Measurements from ENCODE around the gene FBRS. TPM values are rescaled to one million over a fixed set of nuclear protein-coding genes. Genes with fewer than 3 reads are reported as not detected.

FBRS gene
- total and polyA plus RNA-seq, 2 of the 8 experiments (the other 6 are each of a cell fraction or from before 2014, with no cell fraction given), result 2.4 to 13.9 TPM

DNA sequence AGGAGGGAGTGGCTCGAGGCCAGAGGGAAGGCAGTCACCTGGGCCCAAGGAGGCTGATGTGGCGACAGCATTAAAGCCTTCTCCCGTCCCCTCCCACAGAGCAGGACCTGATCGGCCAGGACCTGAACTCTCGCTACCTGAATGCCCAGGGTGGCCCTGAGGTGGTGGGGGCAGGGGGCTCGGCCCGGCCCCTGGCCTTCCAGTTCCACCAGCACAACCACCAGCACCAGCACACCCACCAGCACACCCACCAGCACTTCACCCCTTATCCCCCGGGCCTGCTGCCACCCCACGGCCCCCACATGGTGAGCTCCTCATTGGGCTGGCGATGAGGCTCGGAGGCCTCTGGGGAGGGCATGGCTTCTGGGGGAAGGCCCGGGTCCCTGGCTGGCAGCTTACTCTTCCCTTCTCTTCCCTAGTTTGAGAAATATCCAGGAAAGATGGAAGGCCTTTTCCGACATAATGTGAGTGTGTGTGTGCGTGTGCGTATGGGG is 6.4 kb downstream of the FBRS start:
- no peak overlapping the region for H3K4me2 ChIP-seq (ENCODE audit: insufficient read depth in 1 of 2, low read depth in 2 of 2, low read length in 2 of 2)
- H3K9me3 ChIP-seq (ENCODE audit: insufficient read depth in 2 of 2, low read depth in 1 of 2, low read length in 1 of 2), result no peaks in the 10 kb centered on the region
- no peaks in the 10 kb centered on the region for H3K79me2 ChIP-seq (ENCODE audit: control insufficient read depth in 1 of 2, insufficient read depth in 2 of 2, low read length in 2 of 2)
- H3K23me2 ChIP-seq (ENCODE audit: low read depth, low read length), result peaks cover 2% of the 10 kb centered on the region; the same call in 1 of the 2 replicates
- peaks cover 7 to 83% (median 54%) of the 10 kb centered on the region in 4 experiments for H3K27me3 ChIP-seq (replicated peaks in 1 of 4; ENCODE audit: control insufficient read depth in 3 of 4, extremely low read depth in 1 of 4, insufficient read depth in 3 of 4, low read length in 3 of 4)
- H2BK12ac ChIP-seq (ENCODE audit: low read depth, low read length), result no peak overlapping the region
- H3K18ac ChIP-seq (ENCODE audit: extremely low read depth, low read length), result no peak overlapping the region
- H3K4ac ChIP-seq (replicated peaks; ENCODE audit: insufficient read length, low read depth, low read length), result no peak overlapping the region
- peaks cover 19 to 64% of the 10 kb centered on the region in 2 experiments for H4K20me1 ChIP-seq (replicated peaks in 1 of 2; ENCODE audit: control insufficient read depth in 1 of 2, insufficient read depth in 2 of 2, low read length in 2 of 2)
- peaks cover 0 to 19% (median 2%) of the 10 kb centered on the region in 4 experiments; a peak in 5 of 8 replicates for H3K36me3 ChIP-seq (ENCODE audit: control insufficient read depth in 2 of 4, insufficient read depth in 4 of 4, low read length in 3 of 4)
- no peak overlapping the region for H4K5ac ChIP-seq (ENCODE audit: insufficient read length, low read depth, low read length)
- no peak overlapping the region for H2AFZ ChIP-seq (ENCODE audit: low read length)
- H3K79me1 ChIP-seq (ENCODE audit: low read depth, low read length), result no peaks in the 10 kb centered on the region
- H3K56ac ChIP-seq (replicated peaks; ENCODE audit: insufficient read length, low read depth, low read length), result no peak overlapping the region
- no peak overlapping the region for H2BK20ac ChIP-seq (ENCODE audit: low read length)
- no peak overlapping the region for H2AK5ac ChIP-seq (ENCODE audit: low read depth, low read length)
- H4K91ac ChIP-seq (replicated peaks; ENCODE audit: insufficient read length, low read length), result no peak overlapping the region
- H3K9ac ChIP-seq (replicated peaks in 1 of 4; ENCODE audit: extremely low read depth in 1 of 4, low read depth in 3 of 4, low read length in 3 of 4), result no peak overlapping the region
- no peak overlapping the region for H2BK15ac ChIP-seq (ENCODE audit: low read length)
- no peak overlapping the region for H3K27ac ChIP-seq (ENCODE audit: low read depth, low read length)
- H2BK5ac ChIP-seq (ENCODE audit: low read depth, low read length), result no peak overlapping the region
- H3K23ac ChIP-seq (ENCODE audit: insufficient read length), result no peak overlapping the region
- 87% methylated on average over 9 of the region's 15 CpGs; no CpG with 5 or more reads in 1 of the 2 experiments for WGBS, 2 experiments (ENCODE audit: extremely low coverage in 1 of 2, insufficient coverage in 1 of 2, insufficient read length in 1 of 2, insufficient replicate concordance in 2 of 2, low coverage in 1 of 2, low lambda C conversion rate in 2 of 2, missing lambda C conversion rate in 1 of 2)
- H3K14ac ChIP-seq (ENCODE audit: insufficient read length), result no peak overlapping the region
- H2BK120ac ChIP-seq (replicated peaks; ENCODE audit: low read depth, low read length), result no peak overlapping the region
- H4K8ac ChIP-seq (ENCODE audit: extremely low read depth, insufficient read depth, low read length), result no peak overlapping the region; the same call in 1 of the 2 replicates
- DNase-seq (ENCODE audit: low read depth in 1 of 2, low spot score in 2 of 2) (no peak), FAIRE-seq (no peak)
- peaks cover 0 to 7% (median 4%) of the 10 kb centered on the region in 4 experiments; a peak in 2 of 7 replicates for H3K4me1 ChIP-seq (replicated peaks in 1 of 4; ENCODE audit: control insufficient read depth in 3 of 4, insufficient read depth in 4 of 4, low read length in 3 of 4)
- TF ChIP-seq CREB1 (IDR thresholded peaks at IDR 0.05), result no peak
- no peak for TF ChIP-seq YY1 (IDR thresholded peaks at IDR 0.05; ENCODE audit: low read depth, low read length)
- TF ChIP-seq, protein P1, sequence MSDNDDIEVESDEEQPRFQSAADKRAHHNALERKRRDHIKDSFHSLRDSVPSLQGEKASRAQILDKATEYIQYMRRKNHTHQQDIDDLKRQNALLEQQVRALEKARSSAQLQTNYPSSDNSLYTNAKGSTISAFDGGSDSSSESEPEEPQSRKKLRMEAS (IDR thresholded peaks at IDR 0.05), result no peak
- TF ChIP-seq BCL11A (IDR thresholded peaks at IDR 0.05; ENCODE audit: low read depth in 2 of 2, low read length in 2 of 2), result no peak
- no peak for TF ChIP-seq RXRA (IDR thresholded peaks at IDR 0.05; ENCODE audit: insufficient read depth, low read depth, low read length)
- TF ChIP-seq HDAC6 (IDR thresholded peaks at IDR 0.05; ENCODE audit: low read depth, low read length), result no peak
- TF ChIP-seq, protein P2, sequence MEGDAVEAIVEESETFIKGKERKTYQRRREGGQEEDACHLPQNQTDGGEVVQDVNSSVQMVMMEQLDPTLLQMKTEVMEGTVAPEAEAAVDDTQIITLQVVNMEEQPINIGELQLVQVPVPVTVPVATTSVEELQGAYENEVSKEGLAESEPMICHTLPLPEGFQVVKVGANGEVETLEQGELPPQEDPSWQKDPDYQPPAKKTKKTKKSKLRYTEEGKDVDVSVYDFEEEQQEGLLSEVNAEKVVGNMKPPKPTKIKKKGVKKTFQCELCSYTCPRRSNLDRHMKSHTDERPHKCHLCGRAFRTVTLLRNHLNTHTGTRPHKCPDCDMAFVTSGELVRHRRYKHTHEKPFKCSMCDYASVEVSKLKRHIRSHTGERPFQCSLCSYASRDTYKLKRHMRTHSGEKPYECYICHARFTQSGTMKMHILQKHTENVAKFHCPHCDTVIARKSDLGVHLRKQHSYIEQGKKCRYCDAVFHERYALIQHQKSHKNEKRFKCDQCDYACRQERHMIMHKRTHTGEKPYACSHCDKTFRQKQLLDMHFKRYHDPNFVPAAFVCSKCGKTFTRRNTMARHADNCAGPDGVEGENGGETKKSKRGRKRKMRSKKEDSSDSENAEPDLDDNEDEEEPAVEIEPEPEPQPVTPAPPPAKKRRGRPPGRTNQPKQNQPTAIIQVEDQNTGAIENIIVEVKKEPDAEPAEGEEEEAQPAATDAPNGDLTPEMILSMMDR (IDR thresholded peaks at IDR 0.05; ENCODE audit: control extremely low read depth in 1 of 3, insufficient read depth in 1 of 3, low read depth in 1 of 3, low read length in 3 of 3), result no peak
- no peak for TF ChIP-seq TAF1 (IDR thresholded peaks at IDR 0.05; ENCODE audit: low read depth, low read length)
- no peak for TF ChIP-seq NRF1 (IDR thresholded peaks at IDR 0.05; ENCODE audit: low read depth, low read length)
- no peak overlapping the region for H3K4me3 ChIP-seq (ENCODE audit: extremely low read depth in 1 of 4, insufficient read depth in 2 of 4, low read depth in 3 of 4, low read length in 4 of 4)
- POLR2A ChIA-PET (ENCODE audit: partially characterized antibody), result interaction anchor here (1.5 to 1.8 kb wide), 2 partner anchors 11 to 13 kb away, joined by 4 to 5 read pairs; no protein-coding TSS in a partner anchor
- CTCF ChIA-PET (ENCODE audit: partially characterized antibody), result interaction anchor here (0.6 to 1.9 kb wide), 6 partner anchors 13 to 30 kb away, joined by 3 to 9 read pairs (median 5); no protein-coding TSS in a partner anchor
